SK-N-SH treated with all-trans-retinoic acid at 6 μM for 48 hours (cell line): ENCODE results near the gene DLG5.

Source experiments
- ATAC-seq: fragments of 200-7000 bp; cut with Tn5 transposase; 3 replicates; pipeline ENCODE4 v1.9.1; 2020; ENCODE audit warnings: mild to moderate bottlenecking, moderate library complexity
- ARNTL ChIP-seq: fragments of 450-650 bp; formaldehyde crosslinking; IDR thresholded peaks from 2 replicates; pipeline ENCODE4 v1.5.0; 2020; ENCODE audit warnings: low read depth, mild to moderate bottlenecking, moderate library complexity, borderline replicate concordance
- BACH2 ChIP-seq: fragments of 250-450 bp; sonication (Bioruptor Pico); IDR thresholded peaks from 2 replicates; pipeline ENCODE4 v1.9.0; 2021; ENCODE audit warnings: mild to moderate bottlenecking, borderline replicate concordance
- CREB5 ChIP-seq: fragments of 250-450 bp; sonication (Bioruptor Pico); IDR thresholded peaks from 2 replicates; pipeline ENCODE4 v1.5.1; 2020; ENCODE audit warnings: low read depth, mild to moderate bottlenecking, moderate library complexity
- CSDC2 ChIP-seq: fragments of 250-450 bp; sonication (Bioruptor Pico); IDR thresholded peaks from 2 replicates; pipeline ENCODE4 v1.5.0; 2020; ENCODE audit warnings: mild to moderate bottlenecking, moderate library complexity
- CSRNP3 ChIP-seq: fragments of 250-450 bp; sonication (Bioruptor Pico); IDR thresholded peaks from 2 replicates; pipeline ENCODE4 v1.5.1; 2021; ENCODE audit warnings: mild to moderate bottlenecking, moderate library complexity
- ESRRG ChIP-seq: fragments of 250-450 bp; sonication (Bioruptor Pico); IDR thresholded peaks from 2 replicates; pipeline ENCODE4 v1.6.1; 2021; ENCODE audit warnings: mild to moderate bottlenecking
- GLIS3 ChIP-seq: fragments of 250-450 bp; sonication (Bioruptor Pico); IDR thresholded peaks from 2 replicates; pipeline ENCODE4 v1.5.0; 2020; ENCODE audit warnings: mild to moderate bottlenecking, moderate library complexity
- ISL1 ChIP-seq: fragments of 250-450 bp; sonication (Bioruptor Pico); IDR thresholded peaks from 2 replicates; pipeline ENCODE4 v2.1.2; 2022; ENCODE audit warnings: mild to moderate bottlenecking, moderate library complexity
- OSR1 ChIP-seq: fragments of 250-450 bp; sonication (Bioruptor Pico); IDR thresholded peaks from 2 replicates; pipeline ENCODE4 v1.8.0; 2022; ENCODE audit warnings: moderate library complexity, mild to moderate bottlenecking, inconsistent platforms
- PATZ1 ChIP-seq: fragments of 250-450 bp; sonication (Bioruptor Pico); IDR thresholded peaks from 2 replicates; pipeline ENCODE4 v1.8.0; 2020; ENCODE audit warnings: mild to moderate bottlenecking, moderate library complexity, borderline replicate concordance
- POU6F1 ChIP-seq: fragments of 250-450 bp; sonication (Bioruptor Pico); IDR thresholded peaks from 2 replicates; pipeline ENCODE4 v1.8.0; 2021; ENCODE audit warnings: low read depth, mild to moderate bottlenecking, moderate library complexity, borderline replicate concordance
- PPARA ChIP-seq: fragments of 250-450 bp; sonication (Bioruptor Pico); IDR thresholded peaks from 2 replicates; pipeline ENCODE4 v1.5.0; 2020; ENCODE audit warnings: mild to moderate bottlenecking, borderline replicate concordance
- SNAI2 ChIP-seq: fragments of 250-450 bp; sonication (Bioruptor Pico); IDR thresholded peaks from 2 replicates; pipeline ENCODE4 v1.5.0; 2020; ENCODE audit warnings: mild to moderate bottlenecking, moderate library complexity
- TCF4 ChIP-seq: fragments of 250-450 bp; sonication (Bioruptor Pico); IDR thresholded peaks from 2 replicates; pipeline ENCODE4 v1.8.0; 2021; ENCODE audit warnings: mild to moderate bottlenecking, moderate library complexity, borderline replicate concordance
- TOX ChIP-seq: fragments of 250-450 bp; sonication (Bioruptor Pico); IDR thresholded peaks from 2 replicates; pipeline ENCODE4 v1.8.0; 2021; ENCODE audit warnings: mild to moderate bottlenecking, moderate library complexity, borderline replicate concordance
- TSHZ2 ChIP-seq: fragments of 250-450 bp; sonication (Bioruptor Pico); IDR thresholded peaks from 2 replicates; pipeline ENCODE4 v1.5.0; 2020; ENCODE audit warnings: mild to moderate bottlenecking, moderate library complexity
- ZC3H10 ChIP-seq: fragments of 250-450 bp; sonication (Bioruptor Pico); IDR thresholded peaks from 2 replicates; pipeline ENCODE4 v1.5.1; 2021; ENCODE audit warnings: mild to moderate bottlenecking, moderate library complexity
- ZFP3 ChIP-seq: fragments of 250-450 bp; sonication (Bioruptor Pico); IDR thresholded peaks from 2 replicates; pipeline ENCODE4 v1.5.0; 2020; ENCODE audit warnings: mild to moderate bottlenecking, moderate library complexity
- ZFP30 ChIP-seq: fragments of 450-650 bp; formaldehyde crosslinking; IDR thresholded peaks from 2 replicates; pipeline ENCODE4 v1.5.0; 2022; ENCODE audit warnings: mild to moderate bottlenecking, moderate library complexity
- ZNF70 ChIP-seq: fragments of 450-650 bp; formaldehyde crosslinking; IDR thresholded peaks from 2 replicates; pipeline ENCODE4 v1.5.0; 2020; ENCODE audit warnings: mild to moderate bottlenecking, moderate library complexity
- ZNF8 ChIP-seq: fragments of 450-650 bp; formaldehyde crosslinking; IDR thresholded peaks from 2 replicates; pipeline ENCODE4 v1.5.0; 2020; ENCODE audit warnings: mild to moderate bottlenecking, moderate library complexity

DLG5 gene

GRCh38 chr10:77810446-77811335 is 115.9 kb downstream of the DLG5 start:
- ATAC-seq = no peak
- TF ChIP-seq TCF4 (CRISPR knock-in tag) (no peak), CSRNP3 (CRISPR knock-in tag) (no peak), OSR1 (CRISPR knock-in tag) (no peak), SNAI2 (CRISPR knock-in tag) (no peak), ZNF70 (CRISPR knock-in tag) (no peak), PATZ1 (CRISPR knock-in tag) (no peak), POU6F1 (CRISPR knock-in tag) (no peak), CSDC2 (no peak), BACH2 (no peak), ZNF8 (no peak), ZFP3 (CRISPR knock-in tag) (no peak), ZFP30 (CRISPR knock-in tag) (no peak), CREB5 (CRISPR knock-in tag) (no peak)

- ATAC-seq = no peak
- TF ChIP-seq PPARA (CRISPR knock-in tag) (no peak), SNAI2 (CRISPR knock-in tag) (no peak), ZNF70 (CRISPR knock-in tag) (no peak), PATZ1 (CRISPR knock-in tag) (no peak), TSHZ2 (no peak), ESRRG (CRISPR knock-in tag) (no peak), ZFP3 (CRISPR knock-in tag) (no peak), ZFP30 (CRISPR knock-in tag) (no peak), TCF4 (CRISPR knock-in tag) (no peak), TOX (no peak), ARNTL (CRISPR knock-in tag) (no peak), ISL1 (CRISPR knock-in tag) (no peak), ZC3H10 (CRISPR knock-in tag) (no peak), GLIS3 (CRISPR knock-in tag) (no peak), BACH2 (no peak), CSRNP3 (CRISPR knock-in tag) (no peak)
These were observed 117.2 kb downstream of the DLG5 start for GRCh38 chr10:77809336-77809735.
